GM19043 (cell line): Measurements from ENCODE around the gene GPR151.
"Not testable (repeated sequence)": the region's sequence is repeated elsewhere in the genome, so short reads cannot be mapped to it uniquely, and the experiment has no call there.

Experiments used
- ATAC-seq: cut with Tn5 transposase; IDR thresholded peaks from one replicate; pipeline ENCODE4 v1.9.1; 2021; ENCODE audit warnings: low read depth; ENCODE audit not compliant: unreplicated experiment

The GPR151 gene

DNA sequence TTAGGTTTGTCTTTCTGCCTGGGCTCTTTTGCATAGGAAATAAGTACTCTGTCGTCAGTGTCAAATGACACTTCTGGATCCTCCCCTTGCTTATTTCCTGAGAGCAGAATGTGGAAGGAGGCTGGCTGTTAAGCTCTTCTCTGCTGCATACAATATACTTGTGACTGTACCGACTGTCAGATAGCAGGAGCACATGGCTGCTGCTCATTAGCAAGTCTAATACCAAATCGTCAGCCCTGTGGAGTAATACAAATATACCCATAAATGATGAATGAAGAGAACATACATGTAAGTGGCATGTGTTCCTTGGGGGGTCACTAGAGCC, at the start of gene GPR151:
TSS of gene GPR151 (minus strand) at position 40 of the 325 bp plus-strand sequence. CDS start 77 bp downstream, outside the sequence.
- no peak for ATAC-seq

DNA sequence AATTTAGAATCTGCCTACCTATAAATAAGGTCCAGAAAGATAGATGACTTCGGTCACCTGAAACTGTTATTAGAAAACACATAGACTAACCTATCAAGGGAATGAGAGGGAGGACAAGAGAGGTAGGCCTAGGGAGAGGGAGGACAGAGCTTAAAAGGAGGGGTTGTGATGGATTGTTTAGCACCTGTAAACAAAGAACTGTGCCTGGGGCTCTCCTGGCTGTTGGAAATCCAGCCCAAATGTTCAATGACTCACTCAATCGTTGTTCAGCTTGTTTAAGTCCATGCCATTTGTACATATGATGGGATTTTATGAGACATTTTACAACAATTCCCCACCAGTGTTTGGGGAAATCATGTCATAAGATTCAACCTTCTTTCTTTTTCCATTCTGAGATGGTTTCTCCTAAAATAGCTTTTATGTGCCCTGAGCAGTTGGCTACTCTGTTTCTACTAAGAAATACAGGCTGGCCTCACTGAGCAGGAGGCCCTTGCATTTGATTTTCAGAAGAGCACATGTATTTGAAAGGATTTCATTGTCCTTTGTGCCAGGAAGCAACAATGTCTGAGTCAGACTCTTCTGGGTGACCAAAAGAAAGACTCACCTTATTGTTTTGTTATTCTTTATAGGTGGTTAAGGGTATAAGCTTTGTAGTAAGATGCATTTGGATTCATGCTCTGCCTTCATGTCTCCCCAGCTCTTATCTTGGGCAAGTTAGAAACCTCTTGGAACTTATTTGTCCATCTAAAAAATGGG, 48.2 kb upstream of the GPR151 start:
- ATAC-seq = no peak

DNA sequence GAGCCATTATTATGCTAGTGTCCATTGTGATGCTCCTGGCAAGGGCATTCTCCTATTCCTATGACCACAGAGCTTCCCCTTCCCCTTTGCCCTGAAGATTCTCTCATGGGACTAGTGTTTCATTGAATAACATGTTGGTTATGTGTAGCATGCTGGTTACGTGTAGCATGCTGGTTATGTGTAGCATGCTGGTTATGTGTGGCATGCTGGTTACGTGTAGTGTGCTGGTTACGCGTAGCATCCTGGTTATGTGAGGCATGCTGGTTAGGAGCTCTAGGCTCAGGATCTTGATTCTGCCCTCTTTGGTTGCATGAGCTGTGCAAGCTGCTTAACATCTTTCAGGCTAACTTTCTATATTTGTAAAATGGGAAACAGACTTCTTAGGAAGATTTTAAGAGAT, 46.5 kb upstream of the GPR151 start:
- ATAC-seq = no peak

DNA sequence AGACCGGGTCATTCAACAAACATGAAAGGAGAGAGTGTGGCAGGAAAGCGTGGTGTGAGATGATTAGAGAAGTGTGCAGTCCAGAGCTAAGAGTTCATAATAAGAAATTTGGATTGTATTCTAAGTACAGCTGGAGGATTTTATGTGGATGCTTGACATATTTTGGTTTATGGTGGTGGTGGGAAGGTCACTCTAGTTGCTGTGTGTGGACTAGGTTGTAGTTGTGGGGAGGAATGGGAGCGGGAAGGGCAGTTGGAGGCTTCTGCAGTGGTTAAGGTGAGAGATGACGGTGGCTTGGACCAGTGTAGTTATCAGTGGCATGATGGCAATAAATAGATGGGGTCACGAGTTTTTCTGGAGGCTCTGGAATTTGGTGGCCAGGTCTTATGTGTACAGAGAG, 45.7 kb upstream of the GPR151 start:
- ATAC-seq = no peak

DNA sequence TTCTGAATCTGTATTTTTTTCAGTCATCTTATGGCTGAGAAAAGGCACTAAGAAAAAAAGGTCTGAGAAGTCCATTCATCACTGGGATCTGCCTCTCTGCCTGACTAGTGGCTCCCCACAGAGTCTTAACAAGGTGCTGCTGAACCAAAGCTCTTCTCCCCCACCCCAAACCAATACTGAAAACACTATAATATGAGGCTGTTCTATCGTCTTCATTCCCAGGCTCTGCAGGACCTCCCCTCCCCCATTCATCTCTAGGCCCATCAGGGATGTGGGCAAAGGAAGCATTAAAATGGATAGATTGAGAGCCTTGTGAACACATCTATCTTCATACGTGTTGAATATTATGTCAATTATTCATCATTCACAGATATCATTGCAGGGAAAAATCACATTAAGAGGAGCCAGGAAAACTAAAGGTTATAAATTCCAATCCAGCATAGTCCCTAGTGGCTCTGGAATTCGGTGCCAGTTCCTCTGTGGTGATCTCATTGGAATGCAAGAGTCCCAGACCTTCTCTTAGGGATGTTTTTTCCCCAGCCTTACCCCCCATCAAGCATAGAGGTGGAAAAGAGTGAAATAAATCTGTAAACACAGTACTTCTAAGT, 44.3 kb upstream of the GPR151 start:
- no peak for ATAC-seq

DNA sequence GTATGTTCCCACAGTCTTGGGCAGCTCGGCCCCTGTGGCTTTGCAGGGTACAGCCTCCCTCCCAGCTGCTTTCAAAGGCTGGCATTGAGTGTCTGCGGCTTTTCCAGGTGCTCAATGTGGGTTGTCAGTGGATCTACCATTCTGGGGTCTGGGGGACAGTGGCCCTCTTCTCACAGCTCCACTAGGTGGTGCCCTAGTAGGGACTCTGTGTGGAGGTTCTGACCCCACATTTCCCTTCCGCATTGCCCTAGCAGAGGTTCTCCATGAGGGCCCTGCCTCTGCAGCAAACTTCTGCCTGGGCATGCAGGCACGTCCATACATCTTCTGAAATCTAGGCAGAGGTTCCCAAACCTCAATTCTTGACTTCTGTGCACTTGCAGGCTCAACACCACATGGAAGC, 40.9 kb upstream of the GPR151 start:
- ATAC-seq = not testable (repeated sequence)

DNA sequence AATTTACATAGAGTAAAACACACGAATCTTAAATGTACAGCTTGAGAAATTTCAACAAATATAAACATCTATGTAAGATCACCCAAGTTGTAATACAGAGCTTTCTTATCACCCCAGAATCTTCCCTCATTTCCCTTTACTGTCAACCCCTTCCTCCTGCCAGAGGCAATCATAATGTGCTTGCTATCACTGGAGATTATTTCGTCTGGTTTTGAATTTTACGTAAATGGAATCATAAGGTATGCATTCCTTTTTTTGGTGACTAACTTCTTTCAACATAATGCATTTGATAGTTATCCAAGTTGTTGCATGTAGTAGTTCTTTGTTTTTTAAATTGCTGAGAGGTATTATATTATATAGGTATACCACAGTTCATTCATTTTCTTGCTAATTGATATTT, 37.5 kb upstream of the GPR151 start:
- no peak for ATAC-seq

DNA sequence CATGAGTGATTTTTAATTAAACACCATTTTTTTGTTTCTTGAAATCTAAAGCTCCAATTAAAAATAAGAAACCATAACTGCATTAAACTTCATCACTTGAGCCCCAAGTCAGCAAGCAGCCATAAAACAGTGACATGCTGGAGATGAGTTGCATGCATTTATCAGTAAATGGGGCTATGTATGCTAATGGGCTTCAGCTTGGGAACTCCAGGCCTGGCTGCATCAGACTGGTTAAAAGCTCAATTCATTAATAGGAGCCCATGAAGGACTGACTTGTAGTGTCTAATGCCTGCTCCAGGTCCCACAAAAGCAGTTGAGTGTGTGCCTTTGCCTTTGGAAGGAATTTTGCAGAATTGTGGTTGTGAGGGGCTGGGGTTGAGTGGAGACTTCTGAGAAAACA, 33.6 kb upstream of the GPR151 start:
- ATAC-seq = no peak

DNA sequence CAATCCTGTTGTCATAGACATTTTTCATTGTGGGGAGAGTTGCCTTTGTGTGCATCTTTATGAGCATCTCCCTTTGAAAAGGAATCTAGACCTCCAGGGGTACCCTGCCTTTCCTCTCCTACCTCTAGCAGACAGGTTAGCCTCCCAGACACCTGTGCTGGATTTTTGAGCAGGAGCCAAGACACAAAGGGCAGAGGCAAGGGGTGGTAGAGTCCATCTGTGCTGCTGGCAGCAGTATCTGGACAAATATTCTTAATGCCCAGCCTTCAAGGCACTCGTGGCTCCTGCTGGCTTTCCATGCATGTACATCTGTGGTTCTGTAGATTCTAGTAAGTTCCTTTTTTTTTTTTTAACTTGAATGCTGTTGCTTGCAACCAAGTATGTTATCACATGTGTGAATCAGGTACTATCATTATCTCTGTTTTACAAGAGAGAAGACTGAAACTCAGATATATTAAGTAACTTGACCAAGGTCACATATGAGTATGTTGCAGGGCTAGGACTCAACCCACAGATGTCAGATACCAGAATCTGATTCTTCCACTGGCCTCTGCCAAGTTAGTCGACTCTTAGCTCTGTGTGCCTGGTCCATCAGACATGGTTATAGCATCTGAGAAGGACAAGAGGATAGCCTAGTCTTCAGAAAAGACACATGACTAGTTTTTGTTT, 32.9 kb upstream of the GPR151 start:
- ATAC-seq = no peak

DNA sequence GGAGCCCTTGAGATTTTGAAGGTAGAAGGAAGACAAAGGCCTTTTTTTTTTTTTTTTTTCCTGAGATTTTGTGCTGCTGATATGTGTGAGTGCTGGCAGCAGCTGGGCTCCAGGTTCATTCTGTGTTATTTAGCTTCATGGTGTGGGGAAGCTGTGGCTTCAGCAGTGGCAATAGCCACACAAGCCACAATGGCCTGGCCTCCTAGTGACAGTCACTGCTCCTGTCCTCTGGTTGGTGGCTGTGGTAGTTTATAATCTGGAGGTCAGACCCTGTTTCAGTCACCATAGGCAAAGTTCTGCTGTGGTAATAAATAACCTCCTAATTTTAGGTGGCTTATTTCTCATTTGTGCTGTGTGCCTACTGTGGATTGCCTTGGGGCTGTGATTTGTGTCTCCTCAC, 28.2 kb upstream of the GPR151 start:
- no peak for ATAC-seq

DNA sequence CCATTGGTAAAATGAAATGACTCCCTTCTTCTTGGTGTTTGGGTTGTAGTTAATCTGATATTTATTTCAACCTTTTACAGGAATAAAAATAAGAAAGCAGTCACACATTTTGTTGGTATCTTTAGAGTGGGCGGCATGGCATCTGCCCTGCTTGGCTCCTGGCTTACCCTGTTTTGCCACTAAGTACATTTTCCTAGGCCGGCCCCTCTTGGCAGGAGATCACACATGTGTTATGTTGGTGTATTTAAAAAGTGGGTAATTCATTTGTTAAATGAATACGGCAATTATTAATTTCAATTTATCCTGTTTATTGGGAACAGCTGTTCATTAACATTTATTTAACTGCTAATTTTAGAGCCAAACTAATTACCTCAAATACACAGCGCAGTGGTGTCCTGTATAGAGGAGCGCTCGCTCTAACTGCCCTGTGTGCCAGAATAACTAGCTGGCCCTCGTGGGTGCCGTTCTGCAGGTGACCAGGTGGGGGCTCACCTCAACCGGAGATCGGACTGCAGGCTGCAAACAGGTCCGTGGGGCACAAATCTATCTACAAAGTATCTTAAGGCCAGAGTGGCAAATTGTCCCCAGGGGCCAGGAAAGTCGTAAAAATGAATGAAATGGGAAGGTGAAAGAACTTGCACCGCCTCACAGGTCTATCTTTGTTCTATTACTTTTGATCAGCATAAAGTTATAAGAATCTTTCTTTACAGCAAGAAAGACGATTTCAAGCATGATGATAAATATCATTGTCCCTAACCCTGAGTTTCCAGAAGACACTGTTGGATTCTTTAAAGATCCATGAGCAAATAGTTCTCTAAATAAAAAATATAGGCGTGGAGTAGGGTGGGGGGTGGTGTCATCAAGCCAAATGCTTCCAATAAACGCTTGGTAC, 26.2 kb upstream of the GPR151 start:
- peak; percentile 94 for ATAC-seq

DNA sequence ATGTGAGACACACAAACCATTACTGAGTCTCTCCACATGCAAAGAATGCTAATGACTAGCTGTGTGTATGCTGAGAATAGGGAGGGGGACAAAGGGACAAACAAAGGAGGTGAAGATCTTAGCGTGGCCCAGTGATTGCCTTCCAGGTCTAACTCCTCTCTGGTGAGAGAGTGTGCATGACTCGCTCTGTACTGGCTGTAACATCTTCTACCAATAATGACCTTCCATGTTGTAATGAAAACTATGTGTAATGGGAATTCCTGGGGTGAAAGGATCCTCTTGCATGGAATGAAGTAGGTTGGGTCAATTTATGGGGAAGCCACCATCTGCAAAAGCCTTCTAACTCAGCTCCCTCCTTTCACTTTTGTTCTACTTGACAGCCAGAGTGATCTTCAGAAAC, 24.4 kb upstream of the GPR151 start:
- no peak for ATAC-seq

DNA sequence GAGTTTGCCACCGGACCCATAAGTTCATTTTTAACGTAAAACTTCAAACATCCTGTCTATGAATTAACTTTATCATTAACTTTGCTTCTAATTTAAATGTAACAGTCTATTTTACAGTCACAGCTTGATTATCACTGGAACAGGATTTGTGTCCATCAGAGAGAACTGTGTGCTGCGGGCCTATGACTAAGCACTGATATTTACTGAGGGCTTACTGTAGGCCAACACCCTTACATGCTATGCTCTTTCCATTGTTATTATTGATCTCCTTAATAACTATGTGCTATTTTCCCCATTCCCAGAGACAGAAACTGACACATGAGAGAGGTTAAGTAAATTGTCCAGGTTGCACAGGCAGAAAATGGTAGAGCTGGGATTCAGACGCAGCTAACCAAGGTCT, 24.0 kb upstream of the GPR151 start:
- ATAC-seq = no peak

DNA sequence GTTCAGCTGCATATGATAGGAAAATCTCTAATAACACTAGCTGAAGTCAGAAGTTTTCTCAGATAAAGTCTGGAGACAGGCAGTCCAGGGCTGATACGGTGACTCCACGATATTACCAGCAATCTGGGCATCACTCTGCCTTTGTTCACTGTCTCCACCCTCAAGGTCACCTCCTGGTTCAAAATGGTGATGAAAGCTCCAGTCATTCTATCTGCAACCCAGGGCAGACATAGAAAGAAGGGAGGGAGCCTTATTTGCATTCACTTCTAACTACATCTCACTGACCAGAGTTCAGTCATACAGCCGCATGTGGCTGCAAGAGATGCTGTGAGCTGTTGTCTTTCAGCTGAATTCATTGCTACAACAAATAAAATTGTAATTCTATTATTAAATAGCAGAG, 22.4 kb upstream of the GPR151 start:
- ATAC-seq = no peak

DNA sequence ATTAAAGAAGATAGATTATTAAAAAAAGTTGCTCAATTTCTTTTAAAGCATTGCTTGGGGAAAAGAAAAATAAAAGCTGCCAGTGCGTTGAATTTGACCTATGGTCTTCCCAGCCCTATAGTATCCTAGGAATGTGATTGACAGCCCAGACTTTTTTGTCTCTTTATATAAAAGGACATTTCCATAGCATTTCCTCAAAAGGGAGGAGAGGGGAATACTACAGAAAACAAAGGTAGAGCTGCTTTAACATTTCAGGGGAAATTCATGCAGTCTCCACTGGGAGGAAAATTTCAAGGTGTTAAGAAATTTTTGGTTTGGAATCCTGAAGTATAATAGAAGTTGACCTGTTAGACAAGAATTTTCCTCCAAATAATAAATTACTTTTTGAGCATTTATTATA, 17.9 kb upstream of the GPR151 start:
- no peak for ATAC-seq

DNA sequence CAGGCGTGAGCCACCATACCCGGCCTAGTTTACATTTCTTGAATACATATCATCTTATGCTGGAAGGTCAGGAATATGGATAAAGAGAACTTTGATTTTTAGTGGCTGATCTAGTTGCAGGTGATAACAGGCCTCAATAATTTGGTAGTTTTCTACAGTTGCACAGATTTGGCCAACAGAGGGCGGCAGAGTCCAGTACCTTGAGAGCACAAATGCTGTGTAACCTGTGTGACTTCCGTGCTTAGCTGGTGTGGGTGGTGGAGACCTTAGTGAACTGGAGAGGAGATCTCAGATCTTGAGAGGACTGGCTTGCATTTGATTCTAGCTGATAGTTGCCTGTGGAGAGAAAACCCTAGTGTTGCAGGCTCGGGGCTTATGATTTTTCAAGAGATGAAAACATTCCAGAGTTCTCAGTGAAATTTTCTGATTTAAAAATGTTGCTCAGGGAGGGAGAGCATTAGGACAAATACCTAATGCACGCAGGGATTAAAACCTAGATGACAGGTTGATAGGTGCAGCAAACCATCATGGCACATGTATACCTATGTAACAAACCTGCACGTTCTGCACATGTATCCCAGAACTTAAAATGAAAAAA, 17.4 kb upstream of the GPR151 start:
- ATAC-seq = peak; percentile 94

DNA sequence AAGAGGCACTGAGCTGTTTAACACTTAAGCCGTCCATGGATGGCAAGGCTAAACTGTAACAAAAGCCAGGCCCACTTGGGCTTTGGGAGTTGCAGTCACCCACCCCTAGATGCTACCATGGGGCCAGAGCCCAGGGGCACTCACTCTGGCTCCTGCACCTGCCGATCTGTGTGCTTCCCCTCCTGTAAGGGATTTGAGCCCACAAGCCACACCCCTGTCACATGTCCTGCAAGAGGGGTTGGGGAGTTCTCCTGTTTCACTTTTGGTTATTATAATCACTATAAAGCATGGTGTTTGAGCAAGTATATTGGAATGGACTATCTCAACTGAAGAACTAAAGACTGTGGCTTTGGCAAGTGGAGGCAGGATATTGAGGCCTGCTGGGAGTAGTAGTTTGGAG, 14.0 kb upstream of the GPR151 start:
- no peak for ATAC-seq

DNA sequence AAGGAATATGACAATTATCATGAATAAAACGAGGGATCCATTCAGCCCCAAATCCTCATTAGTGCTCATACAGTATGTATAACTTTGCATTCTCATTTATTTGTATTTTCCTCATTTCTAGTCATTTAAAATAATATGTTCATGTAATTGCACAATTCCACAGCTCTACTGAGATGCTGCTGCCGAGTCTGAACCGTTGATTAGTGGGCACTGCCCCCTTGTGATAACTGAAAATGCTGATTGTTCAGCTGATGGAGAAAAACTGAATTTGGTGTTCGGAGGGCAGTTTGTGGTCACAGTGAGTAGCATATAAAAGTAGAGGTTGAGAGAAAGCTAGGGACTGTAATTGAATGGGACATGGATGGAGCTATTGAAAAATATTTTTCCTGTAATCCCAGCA, 12.2 kb upstream of the GPR151 start:
- no peak for ATAC-seq

DNA sequence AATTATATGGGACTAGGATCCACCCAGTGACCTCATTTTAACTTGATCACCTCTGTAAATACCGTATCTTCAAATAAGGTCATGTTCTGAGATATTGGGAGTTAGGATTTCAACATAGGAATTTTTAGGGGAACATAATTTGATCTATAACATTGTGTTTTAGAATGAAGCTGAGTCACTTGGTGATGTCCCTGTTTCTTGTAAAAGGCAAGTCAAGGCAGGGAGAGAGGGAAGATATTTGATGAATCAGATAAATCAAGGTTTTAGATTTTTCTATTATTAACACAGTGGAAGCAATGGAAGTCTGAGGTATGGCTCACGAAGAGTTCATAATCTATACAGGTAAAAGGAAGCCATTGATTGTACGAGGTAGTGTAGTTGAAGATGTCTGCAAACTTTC, 11.8 kb upstream of the GPR151 start:
- ATAC-seq = no peak

DNA sequence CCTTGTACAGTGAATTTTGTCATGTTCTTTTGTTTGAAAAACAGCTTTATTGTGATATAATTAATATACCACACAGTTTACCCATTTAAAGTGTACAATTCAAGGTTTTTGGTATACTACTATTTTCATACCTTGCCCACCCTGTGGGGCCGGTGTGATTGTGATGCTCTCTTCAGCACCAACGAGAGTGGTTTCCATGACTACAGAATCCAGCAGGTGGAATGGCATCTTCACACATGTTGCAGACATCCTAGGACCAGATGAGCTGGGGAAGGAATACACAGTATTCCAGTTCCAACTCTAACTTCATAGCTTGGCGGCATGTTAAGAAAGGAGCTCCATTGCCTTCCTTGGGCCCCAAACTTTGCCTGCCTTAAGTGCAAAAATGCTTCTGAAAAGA, 7.7 kb upstream of the GPR151 start:
- no peak for ATAC-seq
